Lower leg skin (tissue), 3 donors: ENCODE measurements around the gene SNX14.

Experiments
- CTCF ChIP-seq, 3 donors: fragments of 450-650 bp; IDR thresholded peaks; one replicate each; pipeline ENCODE4 v1.5.1; 2016; ENCODE audit warnings: antibody characterized with exemption in 3 of 3, mild to moderate bottlenecking in 3 of 3, moderate library complexity in 2 of 3
- POLR2A ChIP-seq, 2 donors: fragments of 450-650 bp; IDR thresholded peaks; one replicate each; pipeline ENCODE4 v1.6.1; 2016 to 2017; ENCODE audit warnings: antibody characterized with exemption in 2 of 2, mild to moderate bottlenecking in 1 of 2, moderate library complexity in 1 of 2

GRCh38 chr6:85610182-85610895 lies 16.7 kb upstream of the SNX14 start:
- no peak for TF ChIP-seq CTCF (IDR thresholded peaks at IDR 0.05)
- TF ChIP-seq POLR2A (IDR thresholded peaks at IDR 0.05) = no peak
